Loucy (cell line): ENCODE measurements around the gene CAMTA1.

Experiments used
- H2AFZ ChIP-seq: fragments of 200-600 bp; sonication (generic); 2 replicates; pipeline ENCODE4 v1.6.0; 2016; ENCODE audit warnings: antibody characterized with exemption, mild to moderate bottlenecking, low read length, moderate library complexity
- H3F3A ChIP-seq: fragments of 200-600 bp; 2 replicates; pipeline ENCODE4 v1.6.0; 2016; ENCODE audit warnings: antibody characterized with exemption, low read depth, mild to moderate bottlenecking
- H3K27me3 ChIP-seq: fragments of 200-600 bp; sonication (generic); 2 replicates; pipeline ENCODE4 v1.6.1; 2014; ENCODE audit warnings: low read length, mild to moderate bottlenecking; ENCODE audit not compliant: insufficient read depth, poor library complexity, severe bottlenecking
- H3K36me3 ChIP-seq: fragments of 200-600 bp; sonication (generic); 2 replicates; pipeline ENCODE4 v1.6.1; 2016; ENCODE audit warnings: low read length; ENCODE audit not compliant: insufficient read depth
- H3K4me1 ChIP-seq: fragments of 200-600 bp; sonication (generic); 2 replicates; pipeline ENCODE4 v1.5.1; 2014; ENCODE audit warnings: low read length, mild to moderate bottlenecking; ENCODE audit not compliant: insufficient read depth, poor library complexity, severe bottlenecking
- H3K4me2 ChIP-seq: fragments of 200-600 bp; sonication (generic); 2 replicates; pipeline ENCODE4 v1.6.0; 2014; ENCODE audit warnings: antibody characterized with exemption, low read length, low read depth, mild to moderate bottlenecking; ENCODE audit not compliant: poor library complexity, severe bottlenecking
- H3K4me3 ChIP-seq: fragments of 200-600 bp; sonication (generic); 2 replicates; pipeline ENCODE4 v1.5.1; 2014; ENCODE audit warnings: low read length, mild to moderate bottlenecking, mixed read lengths; ENCODE audit not compliant: poor library complexity, severe bottlenecking
- H3K79me2 ChIP-seq: fragments of 200-600 bp; sonication (generic); 2 replicates; pipeline ENCODE4 v1.6.1; 2014; ENCODE audit warnings: low read length; ENCODE audit not compliant: insufficient read depth
- H3K9ac ChIP-seq: fragments of 200-600 bp; sonication (generic); 2 replicates; pipeline ENCODE4 v1.6.0; 2014; ENCODE audit warnings: mild to moderate bottlenecking, low read depth, low read length, moderate library complexity; ENCODE audit not compliant: poor library complexity, severe bottlenecking
- H3K9me2 ChIP-seq: fragments of 200-600 bp; sonication (generic); replicated peaks from 2 replicates; pipeline ENCODE4 v1.6.1; 2016; ENCODE audit warnings: low read depth, low read length, mixed read lengths
- H3K9me3 ChIP-seq: fragments of 200-600 bp; sonication (generic); 2 replicates; pipeline ENCODE4 v1.6.1; 2014; ENCODE audit warnings: mild to moderate bottlenecking, antibody characterized with exemption, low read length, low read depth; ENCODE audit not compliant: insufficient read depth
- H4K20me1 ChIP-seq: fragments of 200-600 bp; sonication (generic); 2 replicates; pipeline ENCODE4 v1.6.0; 2014; ENCODE audit warnings: antibody characterized with exemption, low read length, mild to moderate bottlenecking; ENCODE audit not compliant: insufficient read depth, poor library complexity, severe bottlenecking
- CTCF ChIP-seq: fragments of 200-600 bp; sonication (generic); conservative IDR thresholded peaks from 2 replicates; pipeline ENCODE4 v1.5.1; 2014; ENCODE audit warnings: mild to moderate bottlenecking, antibody characterized with exemption, low read length
- EZH2phosphoT487 ChIP-seq: fragments of 200-600 bp; IDR thresholded peaks from 2 replicates; pipeline ENCODE4 v1.6.1; 2018; ENCODE audit warnings: antibody characterized with exemption, mild to moderate bottlenecking, moderate library complexity, borderline replicate concordance

The CAMTA1 gene

GRCh38 chr1:7478809-7479499 is 693.7 kb downstream of the CAMTA1 start:
- Histone ChIP-seq H3K9ac (no peak overlapping the region), H3K9me3 (no peaks in the 10 kb centered on the region), H3K27me3 (no peaks in the 10 kb centered on the region), H3K79me2 (no peaks in the 10 kb centered on the region), H3K9me2 (no peaks in the 10 kb centered on the region), H3K36me3 (no peaks in the 10 kb centered on the region), H3K4me2 (no peak overlapping the region), H3K4me3 (no peak overlapping the region), H3F3A (no peaks in the 10 kb centered on the region), H2AFZ (no peak overlapping the region), H3K4me1 (no peaks in the 10 kb centered on the region), H4K20me1 (no peaks in the 10 kb centered on the region)
- no peak for TF ChIP-seq EZH2phosphoT487

GRCh38 chr1:7479571-7479970 is 694.3 kb downstream of the CAMTA1 start:
- no peaks in the 10 kb centered on the region for H3K27me3 ChIP-seq
- H3K9me2 ChIP-seq, result no peaks in the 10 kb centered on the region
- H3K36me3 ChIP-seq, result no peaks in the 10 kb centered on the region
- H2AFZ ChIP-seq, result no peak overlapping the region
- H4K20me1 ChIP-seq, result no peaks in the 10 kb centered on the region
- no peak overlapping the region for H3K4me3 ChIP-seq
- no peaks in the 10 kb centered on the region for H3K79me2 ChIP-seq
- no peak overlapping the region for H3K9ac ChIP-seq
- TF ChIP-seq CTCF (no peak), EZH2phosphoT487 (no peak)
- H3K9me3 ChIP-seq, result no peaks in the 10 kb centered on the region
- no peaks in the 10 kb centered on the region for H3K4me1 ChIP-seq
- H3F3A ChIP-seq, result no peaks in the 10 kb centered on the region
- no peak overlapping the region for H3K4me2 ChIP-seq

- Histone ChIP-seq H3K4me1 (no peaks in the 10 kb centered on the region), H3F3A (no peaks in the 10 kb centered on the region), H2AFZ (no peak overlapping the region), H3K79me2 (no peaks in the 10 kb centered on the region), H3K27me3 (no peaks in the 10 kb centered on the region), H3K9me3 (no peaks in the 10 kb centered on the region), H3K4me3 (no peak overlapping the region), H3K36me3 (no peaks in the 10 kb centered on the region), H3K9ac (no peak overlapping the region), H4K20me1 (no peaks in the 10 kb centered on the region), H3K9me2 (no peaks in the 10 kb centered on the region), H3K4me2 (no peak overlapping the region)
- TF ChIP-seq EZH2phosphoT487, result no peak
- TF ChIP-seq CTCF, result no peak
Observed at GRCh38 chr1:7481194-7481593, 695.9 kb downstream of the CAMTA1 start.

- no peak for TF ChIP-seq EZH2phosphoT487
- H2AFZ ChIP-seq, result no peak overlapping the region
Observed at GRCh38 chr1:7482077-7482476, 696.8 kb downstream of the CAMTA1 start.

More at GRCh38 chr1:7482077-7482476, 696.8 kb downstream of the CAMTA1 start:
- Histone ChIP-seq H4K20me1 (no peaks in the 10 kb centered on the region), H3K4me2 (no peak overlapping the region), H3K9ac (no peak overlapping the region), H3K36me3 (no peaks in the 10 kb centered on the region), H3K4me1 (no peaks in the 10 kb centered on the region), H3K79me2 (no peaks in the 10 kb centered on the region), H3K9me2 (no peaks in the 10 kb centered on the region), H3F3A (no peaks in the 10 kb centered on the region), H3K4me3 (no peak overlapping the region), H3K9me3 (no peaks in the 10 kb centered on the region), H3K27me3 (no peaks in the 10 kb centered on the region)
